Activated T-helper 1 cell treated with anti-CD3 and anti-CD28 coated beads, Interleukin-2, amount 50 U/mL, for 16 hours (primary cell): ENCODE data around the gene CCDC149.

ENCODE experiments used
- DNase-seq, 2 donors: peaks; one replicate each; pipeline ENCODE4 v3.0.0-alpha.2; 2020; ENCODE audit warnings: low read depth in 1 of 2, low spot score in 1 of 2

CCDC149 gene

GRCh38 chr4:24778464-24779225 lies 134.2 kb downstream of the CCDC149 start:
- no peak for DNase-seq

- DNase-seq: no peak
Measured at GRCh38 chr4:24777536-24778463, 135.0 kb downstream of the CCDC149 start.

GRCh38 chr4:24775750-24776149 lies 137.1 kb downstream of the CCDC149 start:
- no peak for DNase-seq

GRCh38 chr4:24775032-24775605 lies 137.7 kb downstream of the CCDC149 start:
- no peak for DNase-seq

GRCh38 chr4:24774452-24774851 lies 138.4 kb downstream of the CCDC149 start:
- no peak for DNase-seq

- no peak for DNase-seq
Measured at GRCh38 chr4:24772952-24773351, 139.9 kb downstream of the CCDC149 start.

- DNase-seq: no peak
Measured at GRCh38 chr4:24772061-24772705, 140.7 kb downstream of the CCDC149 start.

GRCh38 chr4:24771241-24771640 lies 141.6 kb downstream of the CCDC149 start:
- DNase-seq: no peak

- DNase-seq: no peak
Measured at GRCh38 chr4:24770667-24771066, 142.2 kb downstream of the CCDC149 start.

- no peak for DNase-seq
Measured at GRCh38 chr4:24770032-24770584, 142.7 kb downstream of the CCDC149 start.

GRCh38 chr4:24769571-24769970 lies 143.3 kb downstream of the CCDC149 start:
- DNase-seq: no peak

- no peak for DNase-seq
Measured at GRCh38 chr4:24768604-24769003, 144.2 kb downstream of the CCDC149 start.

GRCh38 chr4:24768006-24768405 lies 144.8 kb downstream of the CCDC149 start:
- DNase-seq: no peak

- DNase-seq: no peak
Measured at GRCh38 chr4:24765376-24765988, 147.4 kb downstream of the CCDC149 start.

- no peak for DNase-seq
Measured at GRCh38 chr4:24764345-24764744, 148.5 kb downstream of the CCDC149 start.

GRCh38 chr4:24763631-24764297 lies 149.1 kb downstream of the CCDC149 start:
- no peak for DNase-seq
